Pancreas (tissue), 10 donors: ENCODE measurements around the gene TOB1. TPM values are rescaled to one million over a fixed set of nuclear protein-coding genes. Genes with fewer than 3 reads are reported as not detected.

ENCODE experiments used
- ATAC-seq, 4 donors: fragments of 200-7000 bp; cut with Tn5 transposase; one replicate each; pipeline versions ENCODE4 v1.8.0 to v1.9.1; 2020; ENCODE audit warnings: mild to moderate bottlenecking in 4 of 4, moderate library complexity in 4 of 4
- DNase-seq, 6 donors: peaks; one replicate each; pipeline ENCODE4 v3.0.0-alpha.2; 2020
- FAIRE-seq: peaks from 2 replicates; lab custom pipeline; 2012; peaks lifted over from hg19 to GRCh38; lab: Jason Lieb, UNC
- H3K27ac ChIP-seq, 4 donors: fragments of 200-600 bp; sonication (generic); 1 replicate in 3 of 4; 2 replicates in 1 of 4; pipeline versions ENCODE4 v1.5.0 to v1.8.0; 2020
- H3K27me3 ChIP-seq, 4 donors: fragments of 200-600 bp; one replicate each; pipeline ENCODE4 v1.8.0; 2021
- H3K36me3 ChIP-seq, 3 donors: fragments of 200-600 bp; sonication (generic) in 1 of 3; one replicate each; pipeline versions ENCODE4 v1.5.0 to v1.8.0; 2020 to 2021
- H3K4me1 ChIP-seq, 3 donors: fragments of 200-600 bp; one replicate each; pipeline ENCODE4 v1.8.0; 2021
- H3K4me3 ChIP-seq, 4 donors: fragments of 200-600 bp; sonication (generic) in 2 of 4; one replicate each; pipeline versions ENCODE4 v1.5.0 to v1.8.0; 2020 to 2021
- H3K9me3 ChIP-seq, 4 donors: fragments of 200-600 bp; one replicate each; pipeline ENCODE4 v1.8.0; 2021
- WGBS, 2 donors: extraction: QIAGEN DNeasy Blood & Tissue Kit; methylation state at CpG; one replicate each; pipeline ENCODE4 v1.1.7; 2013; 5-methylcytosine and 5-hydroxymethylcytosine counted together
- intact Hi-C, 3 donors: fragments of 100-400 bp; cut with DNase I; formaldehyde crosslinking; loops; one replicate each; pipeline versions ENCODE4 v1.11.1 to v1.14.2; 2022
- polyA plus RNA-seq, 2 donors: library from polyadenylated mRNA; stranded (reverse); fragments of 200-250 nt; gene quantifications; one replicate each; pipeline ENCODE4 v1.2.3, GENCODE V29; 2013
- total RNA-seq, 6 donors: library from RNA; stranded (reverse); fragmentation: NEBNext Ultra II Directional in 4 of 6; extraction: Animal tissue kit (Norgen Biotek cat#: 25700) in 4 of 6; gene quantifications; one replicate each; pipeline versions ENCODE4 v1.2.1 to v1.2.4, GENCODE V29; 2021 to 2023
- TF ChIP-seq, protein P1 (sequence below), 4 donors: fragments of 200-600 bp; sonication (generic) in 3 of 4; IDR thresholded peaks; one replicate each; pipeline versions ENCODE4 v1.5.0 to v1.8.0; 2021; ENCODE audit warnings: antibody characterized with exemption in 4 of 4
- donor health status: healthy with polysubstance abuse.
- donor health status: DM: no; HTN: no; CAD: no; lungs with moderate emphysema.
- donor health status: DM: no; HTN: no; CAD: no.
- donor health status: control.
- donor health status: control.
- donor health status: Bipolar disorder and iron deficiency.
- donor health status: DM: yes; HTN: yes; CAD: no.
- donor health status: DM: no; HTN: no; CAD: no.
- donor health status: DM: no; HTN: no; CAD: no.
- donor health status: DM: yes; HTN: yes; CAD: no.

The TOB1 gene
- total and polyA plus RNA-seq, 8 donors, result 33.1 to 157 (median 78.3) TPM

DNA sequence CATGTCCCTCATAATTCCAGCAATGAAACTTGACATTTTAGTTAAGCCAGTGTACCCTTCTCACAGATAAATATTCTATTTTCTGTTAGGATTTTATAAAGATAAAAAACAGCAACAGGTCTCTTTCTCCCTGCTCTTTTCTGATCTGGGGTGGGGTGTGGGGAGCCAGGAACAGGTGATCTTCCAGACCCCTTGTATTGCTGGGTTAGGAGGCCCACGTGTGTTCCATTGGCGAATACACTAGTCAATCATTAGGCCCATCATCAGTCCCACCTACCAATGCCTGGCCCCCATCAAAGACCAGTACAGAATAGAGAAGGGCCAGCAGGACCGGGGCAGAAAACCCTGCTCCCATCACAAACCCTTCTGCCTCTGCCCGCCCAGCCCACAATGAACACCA is 40.3 kb upstream of the TOB1 start:
- ATAC-seq, result no peak
- no peaks in the 10 kb centered on the region for H3K27me3 ChIP-seq
- H3K9me3 ChIP-seq, result no peaks in the 10 kb centered on the region
- H3K27ac ChIP-seq, result peak overlapping the region; percentile 90 to 97 (median 94)
- TF ChIP-seq, protein P1, sequence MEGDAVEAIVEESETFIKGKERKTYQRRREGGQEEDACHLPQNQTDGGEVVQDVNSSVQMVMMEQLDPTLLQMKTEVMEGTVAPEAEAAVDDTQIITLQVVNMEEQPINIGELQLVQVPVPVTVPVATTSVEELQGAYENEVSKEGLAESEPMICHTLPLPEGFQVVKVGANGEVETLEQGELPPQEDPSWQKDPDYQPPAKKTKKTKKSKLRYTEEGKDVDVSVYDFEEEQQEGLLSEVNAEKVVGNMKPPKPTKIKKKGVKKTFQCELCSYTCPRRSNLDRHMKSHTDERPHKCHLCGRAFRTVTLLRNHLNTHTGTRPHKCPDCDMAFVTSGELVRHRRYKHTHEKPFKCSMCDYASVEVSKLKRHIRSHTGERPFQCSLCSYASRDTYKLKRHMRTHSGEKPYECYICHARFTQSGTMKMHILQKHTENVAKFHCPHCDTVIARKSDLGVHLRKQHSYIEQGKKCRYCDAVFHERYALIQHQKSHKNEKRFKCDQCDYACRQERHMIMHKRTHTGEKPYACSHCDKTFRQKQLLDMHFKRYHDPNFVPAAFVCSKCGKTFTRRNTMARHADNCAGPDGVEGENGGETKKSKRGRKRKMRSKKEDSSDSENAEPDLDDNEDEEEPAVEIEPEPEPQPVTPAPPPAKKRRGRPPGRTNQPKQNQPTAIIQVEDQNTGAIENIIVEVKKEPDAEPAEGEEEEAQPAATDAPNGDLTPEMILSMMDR (IDR thresholded peaks at IDR 0.05), result no peak
- no peak for FAIRE-seq
- H3K4me3 ChIP-seq, result no peak overlapping the region
- peaks cover 77 to 85% (median 84%) of the 10 kb centered on the region in 3 donors for H3K4me1 ChIP-seq
- intact Hi-C loops, result no loop called here
- DNase-seq, result no peak
- no peaks in the 10 kb centered on the region for H3K36me3 ChIP-seq
- WGBS, 2 donors, result 62 to 64% methylated on average over 4 of the region's 4 CpGs

DNA sequence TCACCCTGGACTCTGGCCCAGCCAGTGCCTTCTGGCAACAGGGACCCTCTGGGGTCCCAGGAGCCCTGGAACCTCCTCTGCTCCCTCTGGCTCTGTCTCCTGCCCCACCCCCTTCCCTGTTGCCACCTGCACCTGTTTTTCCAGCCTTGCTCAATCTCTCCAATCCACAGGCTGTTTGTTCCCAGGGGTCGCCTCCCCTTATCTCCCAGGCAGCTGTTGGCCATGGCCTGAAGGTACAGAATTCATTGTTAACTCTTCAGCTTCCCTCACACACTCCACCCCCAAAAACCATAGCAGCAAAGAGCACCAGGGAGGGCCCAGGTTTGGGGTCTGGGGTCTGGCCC is 39.3 kb upstream of the TOB1 start:
- intact Hi-C loops, result no loop called here
- ATAC-seq, result peak; percentile 63 to 71 (median 68)
- 9 to 11% methylated on average over 1 of the region's 1 CpG for WGBS, 2 donors

DNA sequence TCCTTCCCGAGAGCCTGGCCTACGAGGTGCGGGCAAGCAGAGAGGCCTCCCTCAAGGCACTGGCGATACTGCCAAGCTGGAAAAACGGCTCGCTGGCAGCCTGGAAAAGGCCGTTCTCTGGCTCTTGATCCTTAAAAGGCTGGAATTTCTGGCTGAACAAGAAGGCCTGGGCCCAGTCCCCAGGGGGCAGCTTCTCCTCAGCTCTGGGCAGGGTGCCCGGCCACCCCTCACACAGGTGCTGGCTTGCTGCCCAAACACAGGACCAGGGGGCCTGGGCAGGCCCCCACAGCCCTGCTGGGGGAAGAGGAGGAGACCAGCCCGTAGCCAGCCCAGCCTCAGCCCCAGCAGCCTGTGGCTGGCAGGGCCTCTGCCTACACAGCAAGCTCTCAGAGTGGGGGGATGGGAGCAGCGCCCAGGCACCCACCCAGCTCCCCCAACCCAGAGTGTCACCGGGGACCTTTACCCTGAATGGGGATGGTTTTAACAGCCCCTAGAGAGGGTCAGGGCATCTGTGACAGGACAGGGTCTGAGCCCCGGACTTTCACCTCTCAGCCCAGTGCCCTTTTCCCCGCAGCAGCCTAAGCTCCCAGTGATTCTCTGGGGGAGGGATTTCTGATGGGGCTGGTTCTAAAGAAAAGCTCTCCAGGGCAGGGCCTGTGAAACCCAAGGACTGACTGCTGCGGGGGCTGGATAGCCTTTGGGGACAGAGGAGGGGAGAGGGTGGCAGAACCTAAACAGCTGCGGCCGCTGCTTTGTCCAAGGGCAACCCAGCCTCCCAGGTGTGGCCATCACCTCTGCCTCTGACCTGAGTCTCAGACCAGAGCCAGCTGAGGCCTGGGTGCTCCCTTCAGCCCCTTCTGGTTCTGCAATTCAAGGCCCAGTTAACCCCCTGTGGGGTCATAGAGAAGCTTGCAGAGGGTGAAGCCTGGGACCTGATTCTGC is 38.6 kb upstream of the TOB1 start:
- 12 to 14% methylated on average over 16 of the region's 16 CpGs for WGBS, 2 donors
- H3K27ac ChIP-seq, result peak overlapping the region; percentile 90 to 97 (median 94)
- H3K4me3 ChIP-seq, result peak overlapping the region in 2 of 4 donors; percentile 11 to 15
- no peaks in the 10 kb centered on the region for H3K9me3 ChIP-seq
- DNase-seq (peak; percentile 84 to 94 (median 84)), ATAC-seq (peak; percentile 47 to 64 (median 58)), FAIRE-seq (no peak)
- no peaks in the 10 kb centered on the region for H3K36me3 ChIP-seq
- TF ChIP-seq, protein P1 (IDR thresholded peaks at IDR 0.05), result no peak
- H3K4me1 ChIP-seq, result peaks cover 68 to 73% (median 73%) of the 10 kb centered on the region in 3 donors
- intact Hi-C loops, result loop anchor here in 1 of 3 donors (5.0 kb wide), 1 partner anchor 37 kb away; the partner anchor contains the start of gene TOB1
- H3K27me3 ChIP-seq, result no peaks in the 10 kb centered on the region

More for the DNA sequence above, 39.3 kb upstream of the TOB1 start:
- H3K4me1 ChIP-seq, result peaks cover 74 to 79% (median 78%) of the 10 kb centered on the region in 3 donors
- FAIRE-seq, result no peak
- H3K4me3 ChIP-seq, result peak overlapping the region in 2 of 4 donors; percentile 11 to 15
- TF ChIP-seq, protein P1 (IDR thresholded peaks at IDR 0.05), result no peak
- no peaks in the 10 kb centered on the region for H3K9me3 ChIP-seq
- DNase-seq, result peak; percentile 76 to 89 (median 87)
- H3K36me3 ChIP-seq, result no peaks in the 10 kb centered on the region
- H3K27ac ChIP-seq, result peak overlapping the region; percentile 90 to 97 (median 94)
- H3K27me3 ChIP-seq, result no peaks in the 10 kb centered on the region

DNA sequence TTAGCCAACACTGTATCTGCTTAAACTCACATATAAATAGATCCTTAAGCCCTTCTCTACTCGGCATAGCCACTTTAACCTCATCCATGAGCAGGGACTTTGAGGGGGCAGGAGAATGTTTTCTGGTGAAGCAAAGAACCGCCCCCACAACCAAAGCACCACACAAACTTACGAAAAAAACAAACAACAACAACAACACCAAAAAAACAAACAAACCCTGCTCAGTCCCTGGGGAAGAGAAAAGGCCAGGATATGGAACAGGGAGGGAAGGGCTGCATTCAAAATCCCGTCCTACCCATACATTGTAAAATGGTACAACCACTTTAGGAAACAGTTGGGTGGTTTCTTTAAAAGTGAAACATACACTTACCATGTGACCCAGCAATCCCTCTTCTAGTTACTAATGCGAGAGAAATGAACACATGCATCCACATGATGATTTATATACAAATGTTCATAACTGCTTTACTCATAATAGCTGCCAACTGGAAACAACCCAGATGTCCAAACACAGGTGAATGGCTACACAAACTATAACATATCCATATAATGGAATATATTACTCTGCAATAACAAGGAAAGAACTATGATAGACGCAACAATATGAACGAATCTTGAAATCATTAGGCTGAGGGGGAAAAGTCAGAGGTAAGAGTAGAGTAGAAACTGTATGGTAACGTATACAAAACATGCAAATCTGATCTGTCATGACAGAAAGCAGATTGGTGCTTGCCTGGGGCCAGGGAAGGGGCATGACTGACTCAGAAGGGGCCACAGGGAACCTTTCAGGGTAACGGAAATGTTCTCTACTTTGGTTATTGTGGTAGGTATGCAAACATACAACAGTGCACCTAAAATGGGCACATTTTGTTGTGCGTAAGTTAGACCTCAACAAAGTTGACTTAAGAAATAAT is 37.7 kb upstream of the TOB1 start:
- no peaks in the 10 kb centered on the region for H3K36me3 ChIP-seq
- 37 to 39% methylated on average over 10 of the region's 10 CpGs for WGBS, 2 donors
- no peaks in the 10 kb centered on the region for H3K27me3 ChIP-seq
- TF ChIP-seq, protein P1 (IDR thresholded peaks at IDR 0.05), result no peak
- H3K9me3 ChIP-seq, result no peaks in the 10 kb centered on the region
- H3K27ac ChIP-seq, result peak overlapping the region; percentile 90 to 97 (median 94)
- ATAC-seq (no peak), FAIRE-seq (no peak), DNase-seq (no peak)
- peaks cover 61 to 68% (median 65%) of the 10 kb centered on the region in 3 donors for H3K4me1 ChIP-seq
- H3K4me3 ChIP-seq, result peak overlapping the region in 1 of 4 donors; percentile 11
- intact Hi-C loops, result loop anchor here in 1 of 3 donors (5.0 kb wide), 1 partner anchor 37 kb away; the partner anchor contains the start of gene TOB1
